GM21390 (cell line): ENCODE results near the gene HOXD13.

Experiments used
- ATAC-seq: cut with Tn5 transposase; IDR thresholded peaks from one replicate; pipeline ENCODE4 v1.9.1; 2021; ENCODE audit not compliant: unreplicated experiment

Gene HOXD13

DNA sequence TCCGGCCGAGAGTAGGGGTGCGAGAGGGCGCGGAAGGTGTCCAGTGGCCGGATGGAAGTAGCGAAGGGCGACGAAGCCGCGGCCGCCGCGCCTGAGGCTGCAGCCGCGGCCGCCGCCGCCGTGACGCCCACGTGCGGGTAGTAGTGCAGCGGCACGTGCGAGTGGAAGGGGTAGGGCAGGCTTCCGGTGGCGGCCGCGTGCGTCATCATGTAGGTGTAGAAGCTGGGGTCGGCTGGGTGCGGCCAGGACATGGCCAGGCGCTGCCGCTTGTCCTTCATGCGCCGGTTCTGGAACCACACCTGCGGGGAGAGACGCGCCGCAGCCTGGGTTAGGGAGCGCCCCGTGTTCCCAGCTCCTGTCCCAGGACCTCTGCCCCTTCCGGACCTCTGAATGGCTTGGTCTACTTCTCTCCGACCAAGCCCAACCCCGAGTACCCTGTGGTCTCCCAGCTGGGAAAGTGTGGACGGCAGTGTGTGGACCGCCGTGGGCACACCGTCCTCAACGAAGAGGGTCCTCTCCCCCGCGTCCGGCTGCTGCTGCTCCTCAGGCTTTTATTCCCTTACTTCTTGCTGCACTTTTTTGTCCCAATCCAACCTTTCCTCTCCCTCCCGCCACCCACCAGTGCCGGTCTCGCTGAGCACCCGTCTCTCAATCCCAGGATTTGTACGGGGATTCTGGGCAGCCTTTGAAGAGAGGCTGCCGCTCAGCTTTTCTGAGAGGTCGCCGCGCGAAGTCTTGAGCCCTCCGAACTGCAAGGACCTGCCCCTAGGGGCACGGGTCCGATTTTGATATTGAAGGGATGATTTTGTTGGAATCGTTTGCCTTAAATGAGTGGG, 11.8 kb upstream of the HOXD13 start:
- no peak for ATAC-seq

DNA sequence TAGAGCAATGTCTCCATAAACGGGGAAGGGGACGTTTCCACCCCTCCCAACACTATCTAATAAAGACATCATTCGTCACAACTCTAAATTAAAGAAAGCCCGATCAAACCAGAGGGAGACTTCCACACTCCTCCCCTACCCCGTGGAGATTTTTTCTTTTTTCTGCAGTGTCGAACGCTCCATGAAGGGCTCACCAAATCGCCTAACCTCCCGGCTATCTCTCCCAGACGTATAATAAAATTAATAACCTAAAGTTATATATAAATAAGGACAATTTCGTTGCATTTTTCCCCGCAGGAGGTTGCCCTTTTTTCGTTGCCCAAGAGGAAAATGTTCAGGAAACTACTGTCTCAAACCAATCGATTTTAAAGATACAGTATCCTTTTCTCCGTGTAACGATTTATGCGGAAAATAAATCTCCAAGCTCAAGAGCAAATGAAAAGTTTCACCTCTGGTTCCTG, 11.1 kb upstream of the HOXD13 start:
- ATAC-seq, result no peak

- no peak for ATAC-seq
These were observed 10.5 kb upstream of the HOXD13 start for GRCh38 chr2:176081837-176082524.

DNA sequence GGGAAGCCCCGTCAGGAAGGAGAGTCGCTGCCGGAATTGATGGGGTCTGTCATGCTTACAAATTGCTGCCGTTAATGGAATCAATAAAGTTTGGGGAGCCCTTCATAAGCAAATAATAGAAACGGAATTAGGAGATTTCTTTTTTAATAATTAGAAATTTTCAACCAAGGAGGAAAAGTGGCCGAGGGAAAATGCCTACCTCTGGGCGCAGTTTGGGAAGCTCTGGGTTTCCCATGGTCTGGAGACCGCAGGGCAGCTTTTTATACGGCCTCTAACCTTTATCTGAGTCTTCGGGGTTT, 10.0 kb upstream of the HOXD13 start:
- no peak for ATAC-seq

- ATAC-seq, result no peak
These were observed 9.4 kb upstream of the HOXD13 start for GRCh38 chr2:176082824-176083751.

- ATAC-seq, result no peak
These were observed 8.7 kb upstream of the HOXD13 start, which contains the start of gene EVX2 for GRCh38 chr2:176083796-176084261. Gene EVX2, minus strand, starts transcription at chr2:176083962. Its CDS starts 186 bp downstream, at chr2:176083776.

GRCh38 chr2:176084611-176085119, 7.9 kb upstream of the HOXD13 start:
- no peak for ATAC-seq

- ATAC-seq, result no peak
These were observed 7.3 kb upstream of the HOXD13 start for GRCh38 chr2:176085120-176085788.

GRCh38 chr2:176085861-176086771, 6.4 kb upstream of the HOXD13 start:
- ATAC-seq, result no peak

GRCh38 chr2:176087330-176088047, 5.0 kb upstream of the HOXD13 start:
- ATAC-seq, result no peak

DNA sequence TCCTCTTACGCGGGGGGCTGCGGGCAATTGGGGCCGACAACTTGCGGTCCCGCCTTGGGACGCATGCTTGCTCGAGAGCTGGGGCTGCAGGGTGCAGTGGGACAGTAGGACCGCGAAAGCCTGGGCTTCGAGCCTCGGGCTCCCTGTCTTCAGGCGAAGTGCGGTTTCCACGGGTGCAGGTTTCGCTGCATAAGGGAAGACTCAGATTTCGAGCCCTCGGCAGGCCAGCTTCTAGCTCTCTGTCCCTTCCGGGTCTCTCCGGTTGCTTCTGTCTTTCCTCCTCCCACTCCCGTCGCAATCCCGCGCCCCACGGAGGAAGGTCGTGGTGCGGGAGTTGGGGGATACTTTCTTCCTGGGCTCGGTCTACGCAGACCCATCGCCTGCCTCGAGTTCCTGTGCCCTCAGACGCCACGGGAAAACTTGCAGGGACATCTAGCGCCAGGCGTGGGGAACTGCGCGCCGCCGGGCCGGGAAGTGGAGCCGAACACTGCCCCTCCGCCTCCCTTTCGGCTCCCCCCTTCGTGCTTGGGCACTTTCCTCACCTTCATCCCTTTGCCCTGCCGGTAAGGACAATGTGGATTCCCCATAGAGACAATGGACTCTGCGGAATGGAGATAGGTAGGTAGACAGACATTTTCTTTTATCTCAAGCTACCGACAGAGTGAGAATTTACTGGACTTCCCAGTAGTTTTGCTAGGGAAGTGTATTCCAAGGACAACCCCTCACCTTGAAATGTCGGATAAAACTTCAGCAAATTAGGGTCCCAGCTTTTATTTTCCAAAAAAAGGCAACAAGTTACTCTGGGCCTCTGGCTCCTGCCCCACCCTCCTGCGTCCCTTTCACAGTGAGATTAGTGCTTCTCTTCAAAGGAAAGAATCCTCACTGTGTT, 4.2 kb upstream of the HOXD13 start:
- peak; percentile 65 for ATAC-seq

DNA sequence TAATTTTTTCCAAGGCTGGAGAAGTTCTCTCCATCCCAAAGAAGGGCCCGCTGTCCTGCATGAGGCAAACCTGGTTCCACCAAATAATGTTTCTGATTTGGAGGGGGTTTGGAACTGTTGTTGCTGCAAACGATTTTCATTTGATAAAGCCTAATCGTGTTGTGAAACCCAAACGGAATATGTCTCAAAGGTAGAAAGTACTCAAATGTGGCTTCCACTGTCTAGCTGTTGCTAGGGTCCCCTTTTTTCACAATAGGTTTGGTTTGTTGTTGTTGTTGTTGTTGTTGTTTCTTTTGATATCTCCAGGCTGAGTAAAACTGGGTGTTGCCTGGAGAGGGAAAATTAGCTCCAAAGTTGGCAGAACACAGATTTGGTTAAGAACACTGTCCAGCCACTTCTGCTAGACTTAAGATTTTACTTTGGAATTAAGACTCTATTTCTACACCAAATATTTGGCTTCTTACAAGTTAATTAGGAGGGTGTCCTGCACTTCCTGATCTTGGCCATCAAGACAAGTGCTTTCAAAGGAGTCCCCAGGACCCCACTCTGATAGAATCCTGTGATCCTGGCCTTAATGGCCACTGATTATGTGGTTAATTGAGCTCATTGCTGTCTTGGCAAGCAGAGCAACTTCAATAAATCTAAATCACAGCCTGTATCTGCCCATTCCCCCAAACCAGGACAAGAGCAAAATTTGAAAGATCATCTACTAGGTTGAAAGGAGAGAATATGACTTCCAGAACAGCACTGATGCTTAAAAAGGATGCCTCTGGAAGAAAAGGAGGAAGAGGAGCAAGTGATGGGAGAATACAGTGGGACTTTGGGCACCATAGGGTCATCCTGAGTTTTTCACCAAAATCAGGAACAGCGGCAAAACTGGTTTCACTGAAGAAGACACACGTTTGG, 3.3 kb upstream of the HOXD13 start:
- ATAC-seq, result no peak

DNA sequence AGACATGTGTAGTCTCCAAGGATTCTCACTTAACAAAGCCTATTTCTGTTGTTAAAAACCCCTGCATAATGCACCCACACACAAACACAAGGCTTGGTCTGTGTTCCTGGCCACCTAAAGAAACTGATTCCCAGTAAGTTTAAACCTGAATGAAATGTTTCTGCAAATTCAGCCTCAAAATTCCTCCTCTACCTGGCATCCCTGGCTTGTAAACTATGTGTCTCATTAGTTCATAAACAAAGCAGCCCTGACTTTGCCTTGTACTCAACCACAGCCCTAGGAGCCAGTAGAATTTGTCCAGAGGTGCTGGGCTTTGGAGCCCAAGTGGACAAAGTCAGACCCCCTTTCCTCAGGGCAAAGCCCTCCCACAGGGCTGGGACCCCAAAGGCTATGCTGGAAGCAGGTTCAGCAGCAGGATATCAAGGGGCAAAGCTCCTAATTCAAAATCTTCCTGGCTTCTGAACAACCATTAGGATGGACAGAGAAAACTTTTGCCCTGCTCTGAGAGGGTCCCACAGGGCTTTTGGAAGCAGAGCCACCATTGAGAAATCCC, 2.6 kb upstream of the HOXD13 start:
- no peak for ATAC-seq

DNA sequence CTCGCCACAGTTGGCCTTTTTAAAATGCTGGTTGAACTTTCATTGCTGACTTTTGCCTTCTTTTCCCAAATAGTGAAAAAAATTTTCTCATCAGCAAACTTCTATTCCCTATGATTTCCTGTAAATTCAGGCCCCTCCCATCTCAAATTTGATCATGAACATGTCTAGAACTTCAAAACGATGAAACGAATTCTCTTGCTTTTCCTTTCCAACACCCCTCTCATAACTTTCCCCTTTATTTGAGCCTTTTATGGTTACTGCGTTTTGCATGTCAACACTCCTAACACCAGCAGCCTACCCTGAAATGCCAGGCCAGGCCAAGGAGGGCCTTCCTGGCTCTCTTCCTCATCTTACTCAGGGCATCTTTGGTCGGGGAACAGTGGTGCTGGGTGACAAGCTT, 1.7 kb upstream of the HOXD13 start:
- ATAC-seq, result no peak

DNA sequence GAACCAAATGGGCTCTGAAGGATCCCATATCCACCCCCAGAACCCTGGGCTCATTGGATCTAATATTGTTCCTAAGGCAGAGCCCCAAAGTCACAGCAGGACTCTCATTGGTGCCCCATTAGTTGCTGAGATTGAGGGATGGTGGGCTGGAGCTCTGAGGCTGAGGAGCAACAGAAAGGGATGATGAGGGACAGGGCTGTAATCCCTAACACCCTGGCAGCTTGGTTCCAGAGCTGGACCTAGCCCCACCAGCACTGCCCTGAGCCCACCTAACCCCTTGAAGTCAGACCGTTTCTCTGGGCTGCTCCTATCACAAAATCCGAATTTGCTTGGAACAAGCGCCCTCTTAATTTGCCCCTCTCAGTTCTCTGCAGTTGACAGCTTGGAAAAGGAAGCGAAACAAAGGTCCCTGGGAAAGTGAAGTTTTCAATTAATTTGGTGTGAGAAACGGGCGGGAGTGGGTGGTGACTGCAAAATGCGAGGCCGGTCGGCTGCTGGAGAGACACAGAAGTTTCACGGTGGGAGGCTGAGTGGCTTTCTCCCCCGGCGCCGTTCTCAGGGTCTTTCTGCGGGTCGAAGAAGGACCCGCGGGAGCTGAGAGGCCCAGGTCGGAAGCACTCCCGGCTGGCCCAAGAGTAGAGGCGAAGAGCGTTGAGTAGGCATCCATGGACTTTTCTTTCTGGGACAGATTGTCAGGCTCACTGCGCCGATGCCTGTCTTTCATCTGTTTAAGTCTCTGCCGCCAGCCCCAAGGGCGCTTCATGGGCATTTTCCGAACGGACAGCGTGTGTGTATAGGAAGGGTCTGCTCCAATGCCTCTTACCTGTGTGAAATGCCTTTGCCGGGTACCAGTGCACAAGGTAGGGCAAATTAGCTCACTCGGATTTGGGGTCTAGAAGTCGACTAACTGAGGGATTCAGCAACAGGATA, 927 bp upstream of the HOXD13 start:
- ATAC-seq, result no peak
